Testis (tissue), 2 donors: ENCODE measurements around the gene NOX4.
"Not testable (repeated sequence)": the region's sequence is repeated elsewhere in the genome, so short reads cannot be mapped to it uniquely, and the experiment has no call there.

Source experiments
- CTCF ChIP-seq, 3 experiments: fragments of 450-650 bp in 2 of 3; fragments of 200-600 bp in 1 of 3; sonication (generic) in 1 of 3; IDR thresholded peaks; one replicate each; pipeline ENCODE4 v1.5.1; 2016 to 2019; ENCODE audit warnings: antibody characterized with exemption in 3 of 3, mild to moderate bottlenecking in 2 of 3, moderate library complexity in 1 of 3
- POLR2A ChIP-seq: fragments of 450-650 bp; IDR thresholded peaks from one replicate; pipeline ENCODE4 v1.6.1; 2017; ENCODE audit warnings: antibody characterized with exemption, mild to moderate bottlenecking, moderate library complexity

- TF ChIP-seq CTCF (IDR thresholded peaks at IDR 0.05); POLR2A: not testable (repeated sequence)
Measured at GRCh38 chr11:89410666-89411065, 80.5 kb downstream of the NOX4 start.
